HG02870 (cell line): ENCODE results near the gene DGLUCY.
"Not testable (repeated sequence)": the region's sequence is repeated elsewhere in the genome, so short reads cannot be mapped to it uniquely, and the experiment has no call there.

Experiments used
- ATAC-seq: cut with Tn5 transposase; IDR thresholded peaks from one replicate; pipeline ENCODE4 v1.9.1; 2021; ENCODE audit warnings: mild to moderate bottlenecking, moderate library complexity; ENCODE audit not compliant: unreplicated experiment

The DGLUCY gene

GRCh38 chr14:91108941-91109611 is 4.8 kb upstream of the DGLUCY start:
- ATAC-seq, result no peak

- no peak for ATAC-seq
These were observed 2.4 kb upstream of the DGLUCY start for GRCh38 chr14:91111443-91111842.

- no peak for ATAC-seq
These were observed 1.7 kb upstream of the DGLUCY start for GRCh38 chr14:91112194-91112593.

- ATAC-seq, result peak; percentile 73
These were observed 499 bp downstream of the DGLUCY start for GRCh38 chr14:91114079-91115065.

- ATAC-seq, result no peak
These were observed 2.3 kb downstream of the DGLUCY start for GRCh38 chr14:91115986-91116770.

GRCh38 chr14:91116913-91117588 is 3.2 kb downstream of the DGLUCY start:
- ATAC-seq, result no peak

GRCh38 chr14:91117960-91118359 is 4.1 kb downstream of the DGLUCY start:
- no peak for ATAC-seq

- ATAC-seq, result no peak
These were observed 4.7 kb downstream of the DGLUCY start for GRCh38 chr14:91118511-91119068.

GRCh38 chr14:91119556-91120311 is 5.9 kb downstream of the DGLUCY start:
- ATAC-seq, result no peak

GRCh38 chr14:91123201-91123600 is 9.3 kb downstream of the DGLUCY start:
- no peak for ATAC-seq

- ATAC-seq, result not testable (repeated sequence)
These were observed 10.8 kb downstream of the DGLUCY start for GRCh38 chr14:91124406-91125270.

GRCh38 chr14:91125271-91125660 is 11.4 kb downstream of the DGLUCY start:
- no peak for ATAC-seq

GRCh38 chr14:91125801-91126200 is 11.9 kb downstream of the DGLUCY start:
- no peak for ATAC-seq

- no peak for ATAC-seq
These were observed 12.9 kb downstream of the DGLUCY start for GRCh38 chr14:91126761-91127160.

GRCh38 chr14:91127401-91127801 is 13.5 kb downstream of the DGLUCY start:
- ATAC-seq, result no peak

GRCh38 chr14:91127924-91128323 is 14.1 kb downstream of the DGLUCY start:
- ATAC-seq, result no peak

GRCh38 chr14:91128699-91129098 is 14.8 kb downstream of the DGLUCY start:
- no peak for ATAC-seq

GRCh38 chr14:91129261-91129660 is 15.4 kb downstream of the DGLUCY start:
- ATAC-seq, result no peak

GRCh38 chr14:91135039-91135438 is 21.2 kb downstream of the DGLUCY start:
- ATAC-seq, result no peak
